HUDEP-2 (cell line): ENCODE data around the gene FBXO48.

Experiments used
- DNase-seq, 76 experiments: peaks; one replicate each; lab custom pipeline; 2025; ENCODE audit not compliant: unreplicated experiment in 76 of 76; lab: John Stamatoyannopoulos, UW

The FBXO48 gene

GRCh38 chr2:68438455-68439303, 28.4 kb downstream of the FBXO48 start:
- DNase-seq: no peak

GRCh38 chr2:68436270-68436669, 30.8 kb downstream of the FBXO48 start:
- DNase-seq: no peak

- DNase-seq: no peak
Measured at GRCh38 chr2:68435615-68436014, 31.5 kb downstream of the FBXO48 start.

- DNase-seq: peak in 1 of 76 experiments; percentile 9
Measured at GRCh38 chr2:68434981-68435380, 32.1 kb downstream of the FBXO48 start.

- DNase-seq: no peak
Measured at GRCh38 chr2:68432696-68433658, 34.1 kb downstream of the FBXO48 start.

- DNase-seq: no peak
Measured at GRCh38 chr2:68431316-68431972, 35.6 kb downstream of the FBXO48 start.

GRCh38 chr2:68429311-68429826, 37.7 kb downstream of the FBXO48 start:
- DNase-seq: no peak

- no peak for DNase-seq
Measured at GRCh38 chr2:68428746-68429145, 38.3 kb downstream of the FBXO48 start.

GRCh38 chr2:68428126-68428525, 39.0 kb downstream of the FBXO48 start:
- DNase-seq: no peak

GRCh38 chr2:68426848-68427579, 40.1 kb downstream of the FBXO48 start:
- DNase-seq: no peak

- DNase-seq: no peak
Measured at GRCh38 chr2:68426446-68426845, 40.6 kb downstream of the FBXO48 start.

- no peak for DNase-seq
Measured at GRCh38 chr2:68425503-68425902, 41.6 kb downstream of the FBXO48 start.

- DNase-seq: peak in 10 of 76 experiments; percentile 5 to 57 (median 25)
Measured at GRCh38 chr2:68423966-68424650, 43.0 kb downstream of the FBXO48 start.

GRCh38 chr2:68420254-68420910, 46.7 kb downstream of the FBXO48 start:
- DNase-seq: no peak

GRCh38 chr2:68418855-68419254, 48.2 kb downstream of the FBXO48 start:
- DNase-seq: no peak

- DNase-seq: no peak
Measured at GRCh38 chr2:68418419-68418818, 48.7 kb downstream of the FBXO48 start.

- no peak for DNase-seq
Measured at GRCh38 chr2:68417926-68418325, 49.2 kb downstream of the FBXO48 start.

- no peak for DNase-seq
Measured at GRCh38 chr2:68416081-68416675, 50.9 kb downstream of the FBXO48 start.

GRCh38 chr2:68415521-68415920, 51.6 kb downstream of the FBXO48 start:
- no peak for DNase-seq
